ENCODE results near the gene CLC. TPM values are rescaled to one million over a fixed set of nuclear protein-coding genes. Genes with fewer than 3 reads are reported as not detected.
"Not testable (repeated sequence)": the region's sequence is repeated elsewhere in the genome, so short reads cannot be mapped to it uniquely, and the experiment has no call there.

CLC gene
- total RNA-seq, 1 donor from 2014 or later, result not detected

DNA sequence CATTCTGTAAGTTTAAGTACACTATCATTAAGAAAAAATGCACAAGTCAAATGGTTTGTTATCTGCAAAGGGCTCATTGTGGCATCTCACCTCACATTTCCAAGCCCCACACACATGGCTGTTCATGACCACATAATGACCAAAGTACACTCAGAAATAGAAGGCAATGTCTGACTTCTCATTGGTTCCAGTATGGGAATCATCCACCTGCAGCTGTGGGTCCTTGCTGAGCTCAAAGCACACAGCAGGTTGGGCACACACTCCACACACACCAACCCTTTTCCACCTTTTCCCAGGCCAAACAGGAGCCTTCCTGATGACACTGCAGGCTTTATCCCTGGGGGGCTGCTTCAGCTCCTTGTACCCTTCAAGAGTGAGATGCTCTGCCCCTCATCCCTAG is 11.8 kb downstream of the CLC start:
- no peak overlapping the region for H3K4me3 ChIP-seq (ENCODE audit: insufficient read depth, low read depth, low read length)
- H3K79me2 ChIP-seq (ENCODE audit: insufficient read depth, low read length), result no peaks in the 10 kb centered on the region
- H3K27me3 ChIP-seq (ENCODE audit: insufficient read depth, low read length), result no peaks in the 10 kb centered on the region
- H3K4me1 Mint-ChIP-seq (ENCODE audit: low read depth, unreplicated experiment), result no peaks in the 10 kb centered on the region
- peaks cover 2% of the 10 kb centered on the region for H3K9me3 Mint-ChIP-seq (ENCODE audit: unreplicated experiment)
- H3K4me2 ChIP-seq (ENCODE audit: low read length), result no peak overlapping the region
- no peak overlapping the region for H3K27ac Mint-ChIP-seq (ENCODE audit: unreplicated experiment)
- no peaks in the 10 kb centered on the region for H4K20me1 ChIP-seq (ENCODE audit: insufficient read depth, low read length)
- no peaks in the 10 kb centered on the region for H3K4me1 ChIP-seq (ENCODE audit: insufficient read depth, low read length)
- no peaks in the 10 kb centered on the region for H3K36me3 ChIP-seq (ENCODE audit: insufficient read depth, low read length)
- peaks cover 68% of the 10 kb centered on the region for H3K27me3 Mint-ChIP-seq (ENCODE audit: low read depth, unreplicated experiment)
- no peak overlapping the region for H2AFZ ChIP-seq (ENCODE audit: low read depth, low read length)
- H3K27ac ChIP-seq (ENCODE audit: low read depth, low read length), result no peak overlapping the region
- H3K4me3 Mint-ChIP-seq (ENCODE audit: unreplicated experiment), result no peak overlapping the region
- TF ChIP-seq, protein P1, sequence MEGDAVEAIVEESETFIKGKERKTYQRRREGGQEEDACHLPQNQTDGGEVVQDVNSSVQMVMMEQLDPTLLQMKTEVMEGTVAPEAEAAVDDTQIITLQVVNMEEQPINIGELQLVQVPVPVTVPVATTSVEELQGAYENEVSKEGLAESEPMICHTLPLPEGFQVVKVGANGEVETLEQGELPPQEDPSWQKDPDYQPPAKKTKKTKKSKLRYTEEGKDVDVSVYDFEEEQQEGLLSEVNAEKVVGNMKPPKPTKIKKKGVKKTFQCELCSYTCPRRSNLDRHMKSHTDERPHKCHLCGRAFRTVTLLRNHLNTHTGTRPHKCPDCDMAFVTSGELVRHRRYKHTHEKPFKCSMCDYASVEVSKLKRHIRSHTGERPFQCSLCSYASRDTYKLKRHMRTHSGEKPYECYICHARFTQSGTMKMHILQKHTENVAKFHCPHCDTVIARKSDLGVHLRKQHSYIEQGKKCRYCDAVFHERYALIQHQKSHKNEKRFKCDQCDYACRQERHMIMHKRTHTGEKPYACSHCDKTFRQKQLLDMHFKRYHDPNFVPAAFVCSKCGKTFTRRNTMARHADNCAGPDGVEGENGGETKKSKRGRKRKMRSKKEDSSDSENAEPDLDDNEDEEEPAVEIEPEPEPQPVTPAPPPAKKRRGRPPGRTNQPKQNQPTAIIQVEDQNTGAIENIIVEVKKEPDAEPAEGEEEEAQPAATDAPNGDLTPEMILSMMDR (IDR thresholded peaks at IDR 0.05; ENCODE audit: insufficient read depth, low read depth, low read length), result no peak
- TF ChIP-seq EZH2 (IDR thresholded peaks at IDR 0.05; ENCODE audit: insufficient read depth, low read length), result no peak
- H3K9me3 ChIP-seq (ENCODE audit: insufficient read depth, low read depth, low read length), result peaks cover 3% of the 10 kb centered on the region
- DNase-seq (ENCODE audit: low read depth) (no peak), FAIRE-seq (no peak)
- H3K9ac ChIP-seq (ENCODE audit: low read length), result no peak overlapping the region
- peaks cover 1% of the 10 kb centered on the region for H3K36me3 Mint-ChIP-seq (ENCODE audit: low read depth, unreplicated experiment)

DNA sequence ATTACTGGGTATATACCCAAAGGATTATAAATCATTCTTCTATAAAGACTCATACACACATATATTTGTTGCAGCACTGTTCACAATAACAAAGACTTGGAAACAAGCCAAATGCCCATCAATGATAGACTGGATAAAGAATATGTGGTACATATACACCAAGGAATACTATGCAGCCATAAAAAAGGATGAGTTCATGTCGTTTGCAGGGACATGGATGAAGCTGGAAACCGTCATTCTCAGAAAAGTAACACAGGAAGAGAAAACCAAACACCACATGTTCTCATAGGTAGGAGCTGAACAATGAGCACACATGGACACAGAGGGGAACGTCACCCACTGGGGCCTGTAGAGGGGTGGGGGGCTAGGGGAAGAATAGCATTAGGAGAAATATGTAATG is 17.7 kb downstream of the CLC start:
- not testable (repeated sequence) for H3K4me3 ChIP-seq (ENCODE audit: insufficient read depth, low read depth, low read length); H3K79me2 ChIP-seq (ENCODE audit: insufficient read depth, low read length); H3K27me3 ChIP-seq (ENCODE audit: insufficient read depth, low read length); H3K27ac ChIP-seq (ENCODE audit: low read depth, low read length); DNase-seq (ENCODE audit: low read depth); H3K4me1 ChIP-seq (ENCODE audit: insufficient read depth, low read length); FAIRE-seq; H3K4me2 ChIP-seq (ENCODE audit: low read length); H3K36me3 ChIP-seq (ENCODE audit: insufficient read depth, low read length); H3K9me3 ChIP-seq (ENCODE audit: insufficient read depth, low read depth, low read length); H3K9ac ChIP-seq (ENCODE audit: low read length); H4K20me1 ChIP-seq (ENCODE audit: insufficient read depth, low read length); H2AFZ ChIP-seq (ENCODE audit: low read depth, low read length); H3K36me3 Mint-ChIP-seq (ENCODE audit: low read depth, unreplicated experiment); H3K4me3 Mint-ChIP-seq (ENCODE audit: unreplicated experiment); H3K4me1 Mint-ChIP-seq (ENCODE audit: low read depth, unreplicated experiment); H3K27ac Mint-ChIP-seq (ENCODE audit: unreplicated experiment)
- H3K27me3 Mint-ChIP-seq (ENCODE audit: low read depth, unreplicated experiment), result peaks cover 64% of the 10 kb centered on the region
- peaks cover 11% of the 10 kb centered on the region for H3K9me3 Mint-ChIP-seq (ENCODE audit: unreplicated experiment)

DNA sequence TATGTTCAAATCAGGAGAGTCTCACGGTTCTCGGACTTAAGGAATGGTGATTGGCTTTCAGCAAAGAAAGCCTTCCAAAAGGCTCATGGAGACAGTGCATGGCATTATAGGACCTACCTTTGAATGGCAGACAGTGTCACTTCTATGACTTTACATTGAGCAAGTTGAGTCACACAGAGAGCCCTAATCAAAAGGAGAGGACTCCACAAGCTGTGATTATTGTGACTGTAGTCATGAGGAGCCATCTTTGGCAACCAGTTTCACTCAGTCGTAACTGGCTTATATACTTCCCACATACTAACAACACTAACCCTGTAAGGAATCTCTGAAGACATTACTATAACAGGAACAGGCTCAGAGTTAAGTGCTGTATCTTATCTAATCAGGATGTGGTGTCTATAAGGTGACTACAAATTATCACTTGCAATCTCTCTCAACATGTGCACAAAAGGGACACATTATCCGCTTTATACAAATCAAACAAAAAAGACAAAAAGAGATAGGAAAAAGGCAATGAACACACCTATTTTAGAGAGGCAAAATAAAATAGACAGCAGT is 27.4 kb downstream of the CLC start:
- Histone ChIP-seq H3K36me3 (ENCODE audit: insufficient read depth, low read length) (no peaks in the 10 kb centered on the region), H2AFZ (ENCODE audit: low read depth, low read length) (no peak overlapping the region), H3K4me3 (ENCODE audit: insufficient read depth, low read depth, low read length) (no peak overlapping the region), H3K9me3 (ENCODE audit: insufficient read depth, low read depth, low read length) (no peaks in the 10 kb centered on the region), H3K4me2 (ENCODE audit: low read length) (no peak overlapping the region), H3K27me3 (ENCODE audit: insufficient read depth, low read length) (no peaks in the 10 kb centered on the region), H3K4me1 (ENCODE audit: insufficient read depth, low read length) (no peaks in the 10 kb centered on the region), H3K79me2 (ENCODE audit: insufficient read depth, low read length) (no peaks in the 10 kb centered on the region), H3K9ac (ENCODE audit: low read length) (no peak overlapping the region), H4K20me1 (ENCODE audit: insufficient read depth, low read length) (no peaks in the 10 kb centered on the region), H3K27ac (ENCODE audit: low read depth, low read length) (no peak overlapping the region)
- H3K36me3 Mint-ChIP-seq (ENCODE audit: low read depth, unreplicated experiment), result no peaks in the 10 kb centered on the region
- H3K4me3 Mint-ChIP-seq (ENCODE audit: unreplicated experiment), result no peak overlapping the region
- H3K27ac Mint-ChIP-seq (ENCODE audit: unreplicated experiment), result no peak overlapping the region
- H3K9me3 Mint-ChIP-seq (ENCODE audit: unreplicated experiment), result peaks cover 3% of the 10 kb centered on the region
- H3K4me1 Mint-ChIP-seq (ENCODE audit: low read depth, unreplicated experiment), result no peaks in the 10 kb centered on the region
- peaks cover 12% of the 10 kb centered on the region for H3K27me3 Mint-ChIP-seq (ENCODE audit: low read depth, unreplicated experiment)
- FAIRE-seq (no peak), DNase-seq (ENCODE audit: low read depth) (no peak)
- TF ChIP-seq, protein P1 (IDR thresholded peaks at IDR 0.05; ENCODE audit: insufficient read depth, low read depth, low read length), result no peak
- no peak for TF ChIP-seq EZH2 (IDR thresholded peaks at IDR 0.05; ENCODE audit: insufficient read depth, low read length)

Measured in astrocyte (in vitro differentiated cells and primary cell).